Neural cell (in vitro differentiated cells): Measurements from ENCODE around the gene RFC3. TPM values are rescaled to one million over a fixed set of nuclear protein-coding genes. Genes with fewer than 3 reads are reported as not detected.

Experiments used
- H2AFZ ChIP-seq: fragments of 200-600, 300-800 bp; sonication (generic), shearing (Covaris generic); 2 replicates; pipeline ENCODE4 v1.6.0; 2014; ENCODE audit warnings: low read depth, mild to moderate bottlenecking, antibody characterized with exemption, low read length, moderate library complexity
- H3F3A ChIP-seq: fragments of 200-600 bp; shearing (Covaris generic); 2 replicates; pipeline ENCODE4 v1.6.1; 2016; ENCODE audit warnings: mild to moderate bottlenecking, moderate library complexity, mixed read lengths, antibody characterized with exemption, low read length; ENCODE audit not compliant: insufficient read depth, poor library complexity, severe bottlenecking
- H3K27ac ChIP-seq: fragments of 200-600, 300-800 bp; sonication (generic), shearing (Covaris generic); 2 replicates; pipeline ENCODE4 v1.5.1; 2014; ENCODE audit warnings: mild to moderate bottlenecking, low read length, moderate library complexity
- H3K27me3 ChIP-seq: fragments of 300-800, 200-600 bp; sonication (generic), shearing (Covaris generic); 2 replicates; pipeline ENCODE4 v1.6.0; 2014; ENCODE audit warnings: mild to moderate bottlenecking, low read depth, low read length, moderate library complexity; ENCODE audit not compliant: insufficient read depth
- H3K36me3 ChIP-seq: fragments of 300-800, 200-600 bp; sonication (generic), shearing (Covaris generic); 2 replicates; pipeline ENCODE4 v1.5.1; 2014; ENCODE audit warnings: mild to moderate bottlenecking, antibody characterized with exemption, low read length, moderate library complexity; ENCODE audit not compliant: insufficient read depth
- H3K4me2 ChIP-seq: fragments of 300-800, 200-600 bp; sonication (generic), shearing (Covaris generic); 2 replicates; pipeline ENCODE4 v1.6.0; 2014; ENCODE audit warnings: mild to moderate bottlenecking, low read length
- H3K4me3 ChIP-seq: fragments of 300-800, 200-600 bp; sonication (generic), shearing (Covaris generic); 2 replicates; pipeline ENCODE4 v1.5.1; 2014; ENCODE audit warnings: mild to moderate bottlenecking, low read length, moderate library complexity
- H3K79me2 ChIP-seq: fragments of 200-600 bp; shearing (Covaris generic); replicated peaks from 2 replicates; pipeline ENCODE4 v1.6.0; 2014; ENCODE audit warnings: mild to moderate bottlenecking, low read length, moderate library complexity; ENCODE audit not compliant: insufficient read depth
- H3K9ac ChIP-seq: fragments of 300-800, 200-600 bp; sonication (generic), shearing (Covaris generic); 2 replicates; pipeline ENCODE4 v1.6.1; 2016; ENCODE audit warnings: mild to moderate bottlenecking, low read length, mixed read lengths
- H3K9me2 ChIP-seq: fragments of 200-600 bp; shearing (Covaris generic); 2 replicates; pipeline ENCODE4 v1.6.1; 2016; ENCODE audit warnings: mild to moderate bottlenecking, low read length, mixed read lengths; ENCODE audit not compliant: insufficient read depth
- H3K9me3 ChIP-seq: fragments of 200-600, 300-800 bp; sonication (generic), shearing (Covaris generic); 2 replicates; pipeline ENCODE4 v1.6.1; 2016; ENCODE audit warnings: mild to moderate bottlenecking, mixed run types, low read length, moderate library complexity, mixed read lengths
- H4K20me1 ChIP-seq: fragments of 200-600 bp; shearing (Covaris generic); 2 replicates; pipeline ENCODE4 v1.6.1; 2016; ENCODE audit warnings: mild to moderate bottlenecking, mixed run types; ENCODE audit not compliant: insufficient read depth
- EZH2 ChIP-seq: fragments of 200-600, 300-800 bp; shearing (Covaris generic), sonication (generic); IDR thresholded peaks from 2 replicates; pipeline ENCODE4 v1.6.1; 2014; ENCODE audit warnings: antibody characterized with exemption, low read length, borderline replicate concordance, mild to moderate bottlenecking; ENCODE audit not compliant: insufficient read depth, poor library complexity, severe bottlenecking
- POLR2AphosphoS5 ChIP-seq: IDR thresholded peaks from 2 replicates; pipeline ENCODE4 v1.6.1; 2012
- RAD21 ChIP-seq: fragments of 450-650 bp; conservative IDR thresholded peaks from 2 replicates; pipeline ENCODE4 v1.6.1; 2014; ENCODE audit warnings: antibody characterized with exemption, mild to moderate bottlenecking, moderate library complexity
- TAF1 ChIP-seq: IDR thresholded peaks from 2 replicates; pipeline ENCODE4 v1.6.1; 2012; ENCODE audit warnings: low read depth
- polyA plus RNA-seq: library from polyadenylated mRNA; depleted of rRNA; stranded (reverse); fragments of >200 nt; gene quantifications from 2 replicates; pipeline ENCODE4 v1.2.3, GENCODE V29; 2014
- TF ChIP-seq, protein P1 (sequence below): IDR thresholded peaks from 2 replicates; pipeline ENCODE4 v1.6.1; 2012; ENCODE audit warnings: borderline replicate concordance
- TF ChIP-seq, protein P2 (sequence below): fragments of 450-650 bp; IDR thresholded peaks from 2 replicates; pipeline ENCODE4 v1.5.1; 2014; ENCODE audit warnings: antibody characterized with exemption, mild to moderate bottlenecking, moderate library complexity; ENCODE audit not compliant: poor library complexity, severe bottlenecking

The RFC3 gene
- polyA plus RNA-seq, 1 donor from 2014 or later: 13.8 TPM

DNA sequence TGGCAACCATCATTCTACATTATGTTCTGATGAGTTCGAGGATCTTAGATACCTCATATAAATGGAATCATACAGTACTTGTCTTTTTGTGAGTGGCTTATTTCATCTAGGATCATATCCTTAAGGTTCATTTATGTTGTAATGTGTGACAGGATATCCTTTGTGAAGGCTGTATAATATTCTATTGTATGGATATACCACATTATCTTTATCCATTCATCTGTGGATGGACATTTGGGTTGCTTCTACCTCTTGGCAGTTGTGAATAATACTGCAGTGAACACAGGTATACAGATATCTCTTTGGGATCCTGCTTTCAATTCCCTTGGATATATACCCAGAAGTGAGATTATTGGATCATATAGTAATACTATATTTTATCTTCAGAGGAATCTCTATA, 33.2 kb upstream of the RFC3 start:
- H3K9ac ChIP-seq: no peak overlapping the region
- no peaks in the 10 kb centered on the region for H3K36me3 ChIP-seq
- no peak overlapping the region for H3K27ac ChIP-seq
- H3K9me3 ChIP-seq: no peaks in the 10 kb centered on the region
- H3K27me3 ChIP-seq: no peaks in the 10 kb centered on the region
- H3K9me2 ChIP-seq: no peaks in the 10 kb centered on the region
- H3K4me2 ChIP-seq: no peak overlapping the region
- TF ChIP-seq, protein P1, sequence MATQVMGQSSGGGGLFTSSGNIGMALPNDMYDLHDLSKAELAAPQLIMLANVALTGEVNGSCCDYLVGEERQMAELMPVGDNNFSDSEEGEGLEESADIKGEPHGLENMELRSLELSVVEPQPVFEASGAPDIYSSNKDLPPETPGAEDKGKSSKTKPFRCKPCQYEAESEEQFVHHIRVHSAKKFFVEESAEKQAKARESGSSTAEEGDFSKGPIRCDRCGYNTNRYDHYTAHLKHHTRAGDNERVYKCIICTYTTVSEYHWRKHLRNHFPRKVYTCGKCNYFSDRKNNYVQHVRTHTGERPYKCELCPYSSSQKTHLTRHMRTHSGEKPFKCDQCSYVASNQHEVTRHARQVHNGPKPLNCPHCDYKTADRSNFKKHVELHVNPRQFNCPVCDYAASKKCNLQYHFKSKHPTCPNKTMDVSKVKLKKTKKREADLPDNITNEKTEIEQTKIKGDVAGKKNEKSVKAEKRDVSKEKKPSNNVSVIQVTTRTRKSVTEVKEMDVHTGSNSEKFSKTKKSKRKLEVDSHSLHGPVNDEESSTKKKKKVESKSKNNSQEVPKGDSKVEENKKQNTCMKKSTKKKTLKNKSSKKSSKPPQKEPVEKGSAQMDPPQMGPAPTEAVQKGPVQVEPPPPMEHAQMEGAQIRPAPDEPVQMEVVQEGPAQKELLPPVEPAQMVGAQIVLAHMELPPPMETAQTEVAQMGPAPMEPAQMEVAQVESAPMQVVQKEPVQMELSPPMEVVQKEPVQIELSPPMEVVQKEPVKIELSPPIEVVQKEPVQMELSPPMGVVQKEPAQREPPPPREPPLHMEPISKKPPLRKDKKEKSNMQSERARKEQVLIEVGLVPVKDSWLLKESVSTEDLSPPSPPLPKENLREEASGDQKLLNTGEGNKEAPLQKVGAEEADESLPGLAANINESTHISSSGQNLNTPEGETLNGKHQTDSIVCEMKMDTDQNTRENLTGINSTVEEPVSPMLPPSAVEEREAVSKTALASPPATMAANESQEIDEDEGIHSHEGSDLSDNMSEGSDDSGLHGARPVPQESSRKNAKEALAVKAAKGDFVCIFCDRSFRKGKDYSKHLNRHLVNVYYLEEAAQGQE: no peak
- TF ChIP-seq, protein P2, sequence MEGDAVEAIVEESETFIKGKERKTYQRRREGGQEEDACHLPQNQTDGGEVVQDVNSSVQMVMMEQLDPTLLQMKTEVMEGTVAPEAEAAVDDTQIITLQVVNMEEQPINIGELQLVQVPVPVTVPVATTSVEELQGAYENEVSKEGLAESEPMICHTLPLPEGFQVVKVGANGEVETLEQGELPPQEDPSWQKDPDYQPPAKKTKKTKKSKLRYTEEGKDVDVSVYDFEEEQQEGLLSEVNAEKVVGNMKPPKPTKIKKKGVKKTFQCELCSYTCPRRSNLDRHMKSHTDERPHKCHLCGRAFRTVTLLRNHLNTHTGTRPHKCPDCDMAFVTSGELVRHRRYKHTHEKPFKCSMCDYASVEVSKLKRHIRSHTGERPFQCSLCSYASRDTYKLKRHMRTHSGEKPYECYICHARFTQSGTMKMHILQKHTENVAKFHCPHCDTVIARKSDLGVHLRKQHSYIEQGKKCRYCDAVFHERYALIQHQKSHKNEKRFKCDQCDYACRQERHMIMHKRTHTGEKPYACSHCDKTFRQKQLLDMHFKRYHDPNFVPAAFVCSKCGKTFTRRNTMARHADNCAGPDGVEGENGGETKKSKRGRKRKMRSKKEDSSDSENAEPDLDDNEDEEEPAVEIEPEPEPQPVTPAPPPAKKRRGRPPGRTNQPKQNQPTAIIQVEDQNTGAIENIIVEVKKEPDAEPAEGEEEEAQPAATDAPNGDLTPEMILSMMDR: no peak
- TF ChIP-seq TAF1: no peak
- no peak for TF ChIP-seq RAD21
- TF ChIP-seq EZH2: no peak
- TF ChIP-seq POLR2AphosphoS5: no peak
- no peaks in the 10 kb centered on the region for H3F3A ChIP-seq
- H3K4me3 ChIP-seq: no peak overlapping the region
- no peaks in the 10 kb centered on the region for H3K79me2 ChIP-seq
- no peaks in the 10 kb centered on the region for H4K20me1 ChIP-seq
- H2AFZ ChIP-seq: no peak overlapping the region

DNA sequence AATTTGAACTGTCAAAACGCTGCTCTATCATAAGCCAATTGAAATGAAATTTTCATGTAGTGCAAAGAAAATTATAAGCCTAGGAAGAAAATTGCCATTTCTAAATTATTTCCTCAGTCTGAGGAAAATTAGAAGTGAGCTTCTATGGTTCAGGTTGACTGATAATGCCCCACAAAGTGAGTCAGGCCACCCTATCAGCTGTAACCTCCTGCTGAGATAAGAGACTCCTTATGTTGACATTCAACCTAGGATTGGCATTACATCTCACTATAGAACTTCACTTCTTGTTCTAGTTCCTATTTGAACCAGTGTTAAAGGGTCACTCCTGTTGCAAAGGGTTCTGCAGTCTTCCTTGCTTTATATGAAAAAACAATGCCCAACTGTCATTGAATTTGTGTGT, 32.6 kb upstream of the RFC3 start:
- no peaks in the 10 kb centered on the region for H3F3A ChIP-seq
- H3K79me2 ChIP-seq: no peaks in the 10 kb centered on the region
- H3K27me3 ChIP-seq: no peaks in the 10 kb centered on the region
- no peak overlapping the region for H3K4me3 ChIP-seq
- no peak overlapping the region for H3K9ac ChIP-seq
- no peaks in the 10 kb centered on the region for H3K9me3 ChIP-seq
- H3K9me2 ChIP-seq: no peaks in the 10 kb centered on the region
- TF ChIP-seq POLR2AphosphoS5: peak; percentile 43
- TF ChIP-seq, protein P1: no peak
- H3K36me3 ChIP-seq: no peaks in the 10 kb centered on the region
- H3K4me2 ChIP-seq: no peak overlapping the region
- no peaks in the 10 kb centered on the region for H4K20me1 ChIP-seq
- H2AFZ ChIP-seq: no peak overlapping the region
- no peak overlapping the region for H3K27ac ChIP-seq
